PC-3 (cell line): Measurements from ENCODE around the gene TTC9B.

ENCODE experiments used
- EZH2 ChIP-seq: fragments of 300-600 bp; sonication (generic); IDR thresholded peaks from one replicate; pipeline ENCODE4 v1.6.1; 2017; ENCODE audit warnings: antibody characterized with exemption, mild to moderate bottlenecking, low read length; ENCODE audit not compliant: unreplicated experiment
- TF ChIP-seq, protein P1 (sequence below): fragments of 300-600 bp; sonication (generic); conservative IDR thresholded peaks from 2 replicates; pipeline ENCODE4 v1.5.1; 2017; ENCODE audit warnings: antibody characterized with exemption, low read depth, mild to moderate bottlenecking, low read length

DNA sequence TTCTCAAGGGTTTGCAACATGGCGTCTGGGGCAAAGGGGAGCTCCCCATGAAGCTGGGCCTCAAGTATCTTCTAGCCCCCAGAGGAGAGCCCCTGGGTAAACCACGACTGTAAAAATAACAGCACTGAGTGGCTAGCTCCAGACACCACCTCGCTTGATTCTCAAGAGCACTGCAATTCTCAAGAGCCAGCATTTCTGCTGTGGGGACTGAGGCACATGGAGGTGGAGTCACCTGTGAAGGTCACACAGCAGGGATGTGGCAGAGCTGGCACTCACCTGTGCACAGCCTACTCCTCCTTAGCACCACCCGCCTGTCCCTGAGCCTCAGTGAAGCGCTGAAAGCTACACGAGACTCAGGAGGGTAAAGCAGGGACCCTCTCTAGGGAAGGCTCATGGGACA, 29.0 kb upstream of the TTC9B start:
- TF ChIP-seq, protein P1, sequence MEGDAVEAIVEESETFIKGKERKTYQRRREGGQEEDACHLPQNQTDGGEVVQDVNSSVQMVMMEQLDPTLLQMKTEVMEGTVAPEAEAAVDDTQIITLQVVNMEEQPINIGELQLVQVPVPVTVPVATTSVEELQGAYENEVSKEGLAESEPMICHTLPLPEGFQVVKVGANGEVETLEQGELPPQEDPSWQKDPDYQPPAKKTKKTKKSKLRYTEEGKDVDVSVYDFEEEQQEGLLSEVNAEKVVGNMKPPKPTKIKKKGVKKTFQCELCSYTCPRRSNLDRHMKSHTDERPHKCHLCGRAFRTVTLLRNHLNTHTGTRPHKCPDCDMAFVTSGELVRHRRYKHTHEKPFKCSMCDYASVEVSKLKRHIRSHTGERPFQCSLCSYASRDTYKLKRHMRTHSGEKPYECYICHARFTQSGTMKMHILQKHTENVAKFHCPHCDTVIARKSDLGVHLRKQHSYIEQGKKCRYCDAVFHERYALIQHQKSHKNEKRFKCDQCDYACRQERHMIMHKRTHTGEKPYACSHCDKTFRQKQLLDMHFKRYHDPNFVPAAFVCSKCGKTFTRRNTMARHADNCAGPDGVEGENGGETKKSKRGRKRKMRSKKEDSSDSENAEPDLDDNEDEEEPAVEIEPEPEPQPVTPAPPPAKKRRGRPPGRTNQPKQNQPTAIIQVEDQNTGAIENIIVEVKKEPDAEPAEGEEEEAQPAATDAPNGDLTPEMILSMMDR = no peak
- no peak for TF ChIP-seq EZH2
